ENCODE measurements around the gene CCDC70.

The CCDC70 gene

GRCh38 chr13:51831519-51831918, 30.2 kb upstream of the CCDC70 start:
- no peak for DNase-seq

- peak in 1 of 2 experiments; percentile 51 for DNase-seq
These were observed 29.2 kb upstream of the CCDC70 start for GRCh38 chr13:51832471-51833152.

GRCh38 chr13:51833980-51834379, 27.8 kb upstream of the CCDC70 start:
- DNase-seq: no peak

- DNase-seq: no peak
These were observed 27.1 kb upstream of the CCDC70 start for GRCh38 chr13:51834581-51835171.

- no peak for DNase-seq
These were observed 24.8 kb upstream of the CCDC70 start for GRCh38 chr13:51837016-51837415.

- DNase-seq: no peak
These were observed 23.4 kb upstream of the CCDC70 start for GRCh38 chr13:51838240-51838846.

- DNase-seq: no peak
These were observed 21.8 kb upstream of the CCDC70 start for GRCh38 chr13:51839711-51840540.

GRCh38 chr13:51840917-51841316, 20.9 kb upstream of the CCDC70 start:
- DNase-seq: no peak

- DNase-seq: no peak
These were observed 20.0 kb upstream of the CCDC70 start for GRCh38 chr13:51841732-51842131.

GRCh38 chr13:51843529-51843928, 18.2 kb upstream of the CCDC70 start:
- DNase-seq: no peak

GRCh38 chr13:51844862-51845573, 16.8 kb upstream of the CCDC70 start, which contains the start of gene TMEM272:
TMEM272 (minus strand) TSS chr13:51845177; CDS start chr13:51838530, 6,647 bp downstream.
- peak; percentile 80 to 83 for DNase-seq

GRCh38 chr13:51845574-51846318, 16.0 kb upstream of the CCDC70 start:
- DNase-seq: no peak

GRCh38 chr13:51846756-51847155, 15.0 kb upstream of the CCDC70 start:
- DNase-seq: no peak

GRCh38 chr13:51848674-51849073, 13.1 kb upstream of the CCDC70 start:
- no peak for DNase-seq

- peak; percentile 61 to 64 for DNase-seq
These were observed 12.3 kb upstream of the CCDC70 start for GRCh38 chr13:51849145-51850101.

- no peak for DNase-seq
These were observed 5.6 kb upstream of the CCDC70 start for GRCh38 chr13:51856027-51856736.

GRCh38 chr13:51856998-51857397, 4.8 kb upstream of the CCDC70 start:
- DNase-seq: no peak

GRCh38 chr13:51858433-51859247, 3.1 kb upstream of the CCDC70 start:
- DNase-seq: no peak

GRCh38 chr13:51862957-51863356, 1.2 kb downstream of the CCDC70 start:
- DNase-seq: no peak
